HEK293 (cell line): ENCODE results near the gene KYAT1.
A peak's percentile ranks its signal among the peaks of the same experiment; 100 is the strongest.

Experiments
- CTCF ChIA-PET: fragments of 350-600 bp; formaldehyde crosslinking; extraction: SDS; loops from one replicate; lab custom pipeline; 2021; ENCODE audit warnings: antibody characterized with exemption; lab: Yijun Ruan, JAX
- POLR2A ChIA-PET: fragments of 300-600 bp; formaldehyde crosslinking; extraction: SDS; loops from one replicate; lab custom pipeline; 2020; ENCODE audit warnings: antibody characterized with exemption, inconsistent platforms; lab: Yijun Ruan, JAX
- H3K27ac ChIP-seq: fragments of 200-500 bp; sonication (Bioruptor generic); 2 replicates; pipeline ENCODE4 v1.5.1; 2014; ENCODE audit warnings: low read depth, low read length, control low read depth, inconsistent platforms; ENCODE audit errors: extremely low read depth
- H3K36me3 ChIP-seq, 2 experiments: fragments of 200-500 bp in 1 of 2; sonication (Bioruptor generic) in 1 of 2; 1 replicate in 1 of 2; 2 replicates in 1 of 2; pipeline ENCODE4 v1.5.1; 2014 to 2017; ENCODE audit warnings: inconsistent platforms in 2 of 2, low read length in 2 of 2; ENCODE audit not compliant: control insufficient read depth in 2 of 2, insufficient read depth in 1 of 2
- H3K4me1 ChIP-seq: fragments of 200-500 bp; sonication (Bioruptor generic); 2 replicates; pipeline ENCODE4 v1.5.1; 2014; ENCODE audit warnings: mild to moderate bottlenecking, low read length, inconsistent platforms; ENCODE audit not compliant: control insufficient read depth, insufficient read depth
- H3K4me3 ChIP-seq: 2 replicates; pipeline ENCODE4 v1.5.1; 2011; ENCODE audit warnings: low read depth, mild to moderate bottlenecking, control low read depth, low read length, moderate library complexity
- H3K9me3 ChIP-seq: fragments of 200-500 bp; sonication (Bioruptor generic); 2 replicates; pipeline ENCODE4 v1.5.1; 2014; ENCODE audit warnings: low read depth, low read length, inconsistent platforms; ENCODE audit not compliant: control insufficient read depth, insufficient read depth
- GLI2 ChIP-seq: fragments of 450-650 bp; formaldehyde crosslinking; IDR thresholded peaks from 2 replicates; pipeline ENCODE4; 2017; ENCODE audit warnings: missing biosample characterization, missing genetic modification characterization, low read depth, borderline replicate concordance
- GLIS1 ChIP-seq: fragments of 450-650 bp; formaldehyde crosslinking; IDR thresholded peaks from 2 replicates; pipeline ENCODE4 v1.5.1; 2016; ENCODE audit warnings: missing biosample characterization, missing genetic modification characterization
- KLF16 ChIP-seq: fragments of 450-650 bp; formaldehyde crosslinking; IDR thresholded peaks from 2 replicates; pipeline ENCODE4 v1.5.1; 2017; ENCODE audit warnings: missing biosample characterization, missing genetic modification characterization
- KLF8 ChIP-seq: fragments of 450-650 bp; formaldehyde crosslinking; IDR thresholded peaks from 2 replicates; pipeline ENCODE4 v1.5.1; 2016; ENCODE audit warnings: missing biosample characterization, missing genetic modification characterization
- KLF9 ChIP-seq: fragments of 450-650 bp; formaldehyde crosslinking; IDR thresholded peaks from 2 replicates; pipeline ENCODE4 v1.5.1; 2016; ENCODE audit warnings: missing biosample characterization, missing genetic modification characterization, low read depth
- REPIN1 ChIP-seq: fragments of 450-650 bp; formaldehyde crosslinking; IDR thresholded peaks from 2 replicates; pipeline ENCODE4 v1.5.1; 2017; ENCODE audit warnings: missing biosample characterization, missing genetic modification characterization, low read depth
- SETDB1 ChIP-seq: IDR thresholded peaks from one replicate; pipeline ENCODE4 v1.6.1; 2017; ENCODE audit warnings: mild to moderate bottlenecking, low read length, moderate library complexity, mixed read lengths; ENCODE audit not compliant: insufficient read length
- ZBTB17 ChIP-seq: fragments of 450-650 bp; formaldehyde crosslinking; IDR thresholded peaks from 2 replicates; pipeline ENCODE4 v1.5.1; 2016; ENCODE audit warnings: missing biosample characterization, missing genetic modification characterization
- ZFHX2 ChIP-seq: fragments of 450-650 bp; formaldehyde crosslinking; conservative IDR thresholded peaks from 2 replicates; pipeline ENCODE4 v1.5.1; 2016; ENCODE audit warnings: missing biosample characterization, missing genetic modification characterization
- ZFP41 ChIP-seq: fragments of 450-650 bp; formaldehyde crosslinking; IDR thresholded peaks from 2 replicates; pipeline ENCODE4 v1.5.1; 2016; ENCODE audit warnings: missing biosample characterization, missing genetic modification characterization, borderline replicate concordance
- ZIC2 ChIP-seq: fragments of 450-650 bp; formaldehyde crosslinking; IDR thresholded peaks from 2 replicates; pipeline ENCODE4 v1.5.1; 2016; ENCODE audit warnings: missing biosample characterization, missing genetic modification characterization
- ZNF133 ChIP-seq: fragments of 450-650 bp; formaldehyde crosslinking; IDR thresholded peaks from 2 replicates; pipeline ENCODE4 v1.5.1; 2016; ENCODE audit warnings: missing biosample characterization, missing genetic modification characterization
- ZNF138 ChIP-seq: fragments of 450-650 bp; formaldehyde crosslinking; IDR thresholded peaks from 2 replicates; pipeline ENCODE4 v1.5.1; 2016; ENCODE audit warnings: missing biosample characterization, missing genetic modification characterization, borderline replicate concordance
- ZNF157 ChIP-seq: fragments of 450-650 bp; formaldehyde crosslinking; IDR thresholded peaks from 2 replicates; pipeline ENCODE4 v1.5.1; 2016; ENCODE audit warnings: missing biosample characterization, missing genetic modification characterization
- ZNF2 ChIP-seq: fragments of 450-650 bp; formaldehyde crosslinking; IDR thresholded peaks from 2 replicates; pipeline ENCODE4 v1.5.1; 2016; ENCODE audit warnings: missing biosample characterization, missing genetic modification characterization
- ZNF221 ChIP-seq: fragments of 450-650 bp; formaldehyde crosslinking; IDR thresholded peaks from 2 replicates; pipeline ENCODE4 v1.5.1; 2017; ENCODE audit warnings: missing biosample characterization, missing genetic modification characterization, borderline replicate concordance
- ZNF248 ChIP-seq: fragments of 450-650 bp; formaldehyde crosslinking; IDR thresholded peaks from 2 replicates; pipeline ENCODE4 v1.5.1; 2017; ENCODE audit warnings: missing biosample characterization, missing genetic modification characterization
- ZNF311 ChIP-seq: fragments of 450-650 bp; formaldehyde crosslinking; IDR thresholded peaks from 2 replicates; pipeline ENCODE4 v1.5.1; 2017; ENCODE audit warnings: missing biosample characterization, missing genetic modification characterization, borderline replicate concordance
- ZNF341 ChIP-seq: fragments of 450-650 bp; formaldehyde crosslinking; IDR thresholded peaks from 2 replicates; pipeline ENCODE4; 2016; ENCODE audit warnings: low read depth, missing biosample characterization, missing genetic modification characterization
- ZNF391 ChIP-seq: fragments of 450-650 bp; formaldehyde crosslinking; IDR thresholded peaks from 2 replicates; pipeline ENCODE4 v1.5.1; 2016; ENCODE audit warnings: low read depth, missing biosample characterization, missing genetic modification characterization, borderline replicate concordance
- ZNF404 ChIP-seq: fragments of 450-650 bp; formaldehyde crosslinking; IDR thresholded peaks from 2 replicates; pipeline ENCODE4 v1.5.1; 2017; ENCODE audit warnings: missing biosample characterization, missing genetic modification characterization
- ZNF426 ChIP-seq: fragments of 450-650 bp; formaldehyde crosslinking; IDR thresholded peaks from 2 replicates; pipeline ENCODE4 v1.5.1; 2017; ENCODE audit warnings: missing biosample characterization, missing genetic modification characterization, mild to moderate bottlenecking, inconsistent platforms, moderate library complexity
- ZNF514 ChIP-seq: fragments of 450-650 bp; formaldehyde crosslinking; IDR thresholded peaks from 2 replicates; pipeline ENCODE4 v1.5.1; 2016; ENCODE audit warnings: missing biosample characterization, missing genetic modification characterization
- ZNF521 ChIP-seq: fragments of 450-650 bp; formaldehyde crosslinking; IDR thresholded peaks from 2 replicates; pipeline ENCODE4 v1.5.1; 2017; ENCODE audit warnings: missing biosample characterization, mild to moderate bottlenecking, missing genetic modification characterization
- ZNF561 ChIP-seq: fragments of 450-650 bp; IDR thresholded peaks from 2 replicates; pipeline ENCODE4 v1.5.1; 2018; ENCODE audit warnings: missing biosample characterization, missing genetic modification characterization, borderline replicate concordance
- ZNF610 ChIP-seq: fragments of 450-650 bp; formaldehyde crosslinking; IDR thresholded peaks from 2 replicates; pipeline ENCODE4 v1.5.1; 2016; ENCODE audit warnings: missing biosample characterization, missing genetic modification characterization, borderline replicate concordance
- ZNF624 ChIP-seq: fragments of 450-650 bp; formaldehyde crosslinking; IDR thresholded peaks from 2 replicates; pipeline ENCODE4 v1.5.1; 2017; ENCODE audit warnings: missing biosample characterization, missing genetic modification characterization
- ZNF629 ChIP-seq: fragments of 450-650 bp; formaldehyde crosslinking; IDR thresholded peaks from 2 replicates; pipeline ENCODE4 v1.5.1; 2017; ENCODE audit warnings: missing biosample characterization, missing genetic modification characterization
- ZNF654 ChIP-seq: fragments of 450-650 bp; formaldehyde crosslinking; IDR thresholded peaks from 2 replicates; pipeline ENCODE4 v1.5.1; 2016; ENCODE audit warnings: low read depth, missing biosample characterization, missing genetic modification characterization
- ZNF701 ChIP-seq: fragments of 450-650 bp; formaldehyde crosslinking; IDR thresholded peaks from 2 replicates; pipeline ENCODE4 v1.5.1; 2016; ENCODE audit warnings: missing biosample characterization, missing genetic modification characterization
- ZNF830 ChIP-seq: fragments of 450-650 bp; IDR thresholded peaks from 2 replicates; pipeline ENCODE4 v1.5.0; 2018; ENCODE audit warnings: missing biosample characterization, missing genetic modification characterization, low read depth, mild to moderate bottlenecking, moderate library complexity
- ZSCAN23 ChIP-seq: fragments of 450-650 bp; formaldehyde crosslinking; IDR thresholded peaks from 2 replicates; pipeline ENCODE4 v1.5.1; 2016; ENCODE audit warnings: missing biosample characterization, missing genetic modification characterization
- TF ChIP-seq, protein P1 (sequence below): fragments of 450-650 bp; formaldehyde crosslinking; IDR thresholded peaks from 2 replicates; pipeline ENCODE4; 2016; ENCODE audit warnings: missing biosample characterization, missing genetic modification characterization
- TF ChIP-seq, protein P2 (sequence below): fragments of 450-650 bp; formaldehyde crosslinking; IDR thresholded peaks from 2 replicates; pipeline ENCODE4 v1.5.1; 2016; ENCODE audit warnings: missing biosample characterization, missing genetic modification characterization
- TF ChIP-seq, protein P3 (sequence below): fragments of 450-650 bp; formaldehyde crosslinking; IDR thresholded peaks from 2 replicates; pipeline ENCODE4 v1.5.1; 2017; ENCODE audit warnings: missing biosample characterization, missing genetic modification characterization
- TF ChIP-seq, protein P4 (sequence below): fragments of 450-650 bp; formaldehyde crosslinking; IDR thresholded peaks from 2 replicates; pipeline ENCODE4 v1.5.1; 2016; ENCODE audit warnings: missing biosample characterization, missing genetic modification characterization

The KYAT1 gene

DNA sequence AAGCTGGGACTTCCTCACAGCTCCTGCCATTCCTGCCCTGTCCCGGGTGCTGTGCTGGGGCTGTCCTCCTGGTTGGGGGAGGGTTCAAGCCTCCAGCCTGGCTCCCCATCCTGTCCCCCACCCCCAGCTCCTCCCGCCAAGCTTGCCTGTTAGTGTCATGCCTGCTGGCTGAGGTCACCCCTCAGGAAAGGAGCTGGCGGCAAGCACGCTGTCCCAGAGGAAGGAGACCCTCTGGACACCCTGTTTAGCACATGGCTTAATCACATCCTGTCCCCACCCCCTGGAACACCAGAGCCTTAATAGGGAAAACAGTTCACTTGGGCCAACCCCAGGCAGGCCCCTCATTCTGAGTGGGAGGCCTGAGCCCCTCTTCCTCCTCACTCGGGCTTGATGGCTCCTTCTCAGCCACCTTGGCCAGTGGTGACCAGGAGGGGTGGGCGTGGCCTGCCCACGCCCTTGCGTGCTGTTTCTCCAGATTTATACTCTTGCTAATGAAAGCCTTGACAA is 29.8 kb upstream of the KYAT1 start:
- H3K4me1 ChIP-seq, result no peaks in the 10 kb centered on the region
- H3K27ac ChIP-seq, result no peak overlapping the region
- H3K9me3 ChIP-seq, result no peaks in the 10 kb centered on the region
- peaks cover 0 to 64% of the 10 kb centered on the region in 2 experiments; a peak in 1 of 3 replicates for H3K36me3 ChIP-seq
- CTCF ChIA-PET, result no interaction called here
- H3K4me3 ChIP-seq, result no peak overlapping the region
- POLR2A ChIA-PET, result no interaction called here
- no peak for TF ChIP-seq ZNF701
- TF ChIP-seq, protein P1, sequence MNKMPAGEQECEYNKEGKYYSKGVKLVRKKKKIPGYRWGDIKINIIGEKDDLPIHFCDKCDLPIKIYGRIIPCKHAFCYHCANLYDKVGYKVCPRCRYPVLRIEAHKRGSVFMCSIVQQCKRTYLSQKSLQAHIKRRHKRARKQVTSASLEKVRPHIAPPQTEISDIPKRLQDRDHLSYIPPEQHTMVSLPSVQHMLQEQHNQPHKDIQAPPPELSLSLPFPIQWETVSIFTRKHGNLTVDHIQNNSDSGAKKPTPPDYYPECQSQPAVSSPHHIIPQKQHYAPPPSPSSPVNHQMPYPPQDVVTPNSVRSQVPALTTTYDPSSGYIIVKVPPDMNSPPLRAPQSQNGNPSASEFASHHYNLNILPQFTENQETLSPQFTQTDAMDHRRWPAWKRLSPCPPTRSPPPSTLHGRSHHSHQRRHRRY (tag by site-specific recombination), result no peak
- TF ChIP-seq, protein P2, sequence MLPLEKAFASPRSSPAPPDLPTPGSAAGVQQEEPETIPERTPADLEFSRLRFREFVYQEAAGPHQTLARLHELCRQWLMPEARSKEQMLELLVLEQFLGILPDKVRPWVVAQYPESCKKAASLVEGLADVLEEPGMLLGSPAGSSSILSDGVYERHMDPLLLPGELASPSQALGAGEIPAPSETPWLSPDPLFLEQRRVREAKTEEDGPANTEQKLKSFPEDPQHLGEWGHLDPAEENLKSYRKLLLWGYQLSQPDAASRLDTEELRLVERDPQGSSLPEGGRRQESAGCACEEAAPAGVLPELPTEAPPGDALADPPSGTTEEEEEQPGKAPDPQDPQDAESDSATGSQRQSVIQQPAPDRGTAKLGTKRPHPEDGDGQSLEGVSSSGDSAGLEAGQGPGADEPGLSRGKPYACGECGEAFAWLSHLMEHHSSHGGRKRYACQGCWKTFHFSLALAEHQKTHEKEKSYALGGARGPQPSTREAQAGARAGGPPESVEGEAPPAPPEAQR (tag by site-specific recombination), result no peak
- TF ChIP-seq ZNF629 (tag by site-specific recombination), result no peak
- TF ChIP-seq, protein P3, sequence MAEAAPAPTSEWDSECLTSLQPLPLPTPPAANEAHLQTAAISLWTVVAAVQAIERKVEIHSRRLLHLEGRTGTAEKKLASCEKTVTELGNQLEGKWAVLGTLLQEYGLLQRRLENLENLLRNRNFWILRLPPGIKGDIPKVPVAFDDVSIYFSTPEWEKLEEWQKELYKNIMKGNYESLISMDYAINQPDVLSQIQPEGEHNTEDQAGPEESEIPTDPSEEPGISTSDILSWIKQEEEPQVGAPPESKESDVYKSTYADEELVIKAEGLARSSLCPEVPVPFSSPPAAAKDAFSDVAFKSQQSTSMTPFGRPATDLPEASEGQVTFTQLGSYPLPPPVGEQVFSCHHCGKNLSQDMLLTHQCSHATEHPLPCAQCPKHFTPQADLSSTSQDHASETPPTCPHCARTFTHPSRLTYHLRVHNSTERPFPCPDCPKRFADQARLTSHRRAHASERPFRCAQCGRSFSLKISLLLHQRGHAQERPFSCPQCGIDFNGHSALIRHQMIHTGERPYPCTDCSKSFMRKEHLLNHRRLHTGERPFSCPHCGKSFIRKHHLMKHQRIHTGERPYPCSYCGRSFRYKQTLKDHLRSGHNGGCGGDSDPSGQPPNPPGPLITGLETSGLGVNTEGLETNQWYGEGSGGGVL (tag by site-specific recombination), result peak; percentile 63
- no peak for TF ChIP-seq ZNF157 (tag by site-specific recombination)
- TF ChIP-seq, protein P4, sequence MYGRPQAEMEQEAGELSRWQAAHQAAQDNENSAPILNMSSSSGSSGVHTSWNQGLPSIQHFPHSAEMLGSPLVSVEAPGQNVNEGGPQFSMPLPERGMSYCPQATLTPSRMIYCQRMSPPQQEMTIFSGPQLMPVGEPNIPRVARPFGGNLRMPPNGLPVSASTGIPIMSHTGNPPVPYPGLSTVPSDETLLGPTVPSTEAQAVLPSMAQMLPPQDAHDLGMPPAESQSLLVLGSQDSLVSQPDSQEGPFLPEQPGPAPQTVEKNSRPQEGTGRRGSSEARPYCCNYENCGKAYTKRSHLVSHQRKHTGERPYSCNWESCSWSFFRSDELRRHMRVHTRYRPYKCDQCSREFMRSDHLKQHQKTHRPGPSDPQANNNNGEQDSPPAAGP, result peak; percentile 74
- no peak for TF ChIP-seq ZNF624 (tag by site-specific recombination)
- peak; percentile 30; the same call in 1 of the 2 replicates for TF ChIP-seq GLIS1 (tag by site-specific recombination)
- no peak for TF ChIP-seq ZSCAN23
- no peak for TF ChIP-seq ZNF561 (tag by site-specific recombination)
- TF ChIP-seq ZNF391 (tag by site-specific recombination), result no peak
- TF ChIP-seq ZNF221 (tag by site-specific recombination), result no peak
- TF ChIP-seq ZBTB17 (tag by site-specific recombination), result no peak
- TF ChIP-seq ZNF138 (tag by site-specific recombination), result no peak
- no peak for TF ChIP-seq GLI2
- no peak for TF ChIP-seq KLF8 (tag by site-specific recombination)
- TF ChIP-seq ZNF514 (tag by site-specific recombination), result no peak
- TF ChIP-seq ZNF311 (tag by site-specific recombination), result no peak
- TF ChIP-seq ZNF830 (tag by site-specific recombination), result no peak
- no peak for TF ChIP-seq ZNF133 (tag by site-specific recombination)
- no peak for TF ChIP-seq ZNF248
- no peak for TF ChIP-seq ZNF426 (tag by site-specific recombination)
- TF ChIP-seq ZNF521 (tag by site-specific recombination), result no peak
- TF ChIP-seq ZNF654, result no peak
- TF ChIP-seq SETDB1, result no peak
- no peak for TF ChIP-seq ZNF2 (tag by site-specific recombination)
- no peak for TF ChIP-seq ZNF404 (tag by site-specific recombination)
- no peak for TF ChIP-seq ZIC2
- no peak for TF ChIP-seq ZNF341 (tag by site-specific recombination)
- TF ChIP-seq ZFP41 (tag by site-specific recombination), result no peak
- TF ChIP-seq KLF16 (tag by site-specific recombination), result no peak
- no peak for TF ChIP-seq REPIN1 (tag by site-specific recombination)
- TF ChIP-seq KLF9 (tag by site-specific recombination), result peak; percentile 69
- peak; percentile 84 for TF ChIP-seq ZFHX2 (tag by site-specific recombination)
- no peak for TF ChIP-seq ZNF610 (tag by site-specific recombination)
